Keratinocyte (primary cell): ENCODE data around the gene GPT2.

Source experiments
- EZH2 ChIP-seq: IDR thresholded peaks from one replicate; pipeline ENCODE4 v1.6.1; 2012; ENCODE audit warnings: inconsistent platforms, mild to moderate bottlenecking, low read length, moderate library complexity
- TF ChIP-seq, protein P1 (sequence below), 3 experiments: IDR thresholded peaks in 1 of 3; conservative IDR thresholded peaks in 1 of 3; optimal IDR thresholded peaks in 1 of 3; 2 replicates in 2 of 3; 3 replicates in 1 of 3; pipeline versions ENCODE3 to v1.5.1; 2011; ENCODE audit warnings: low read length in 3 of 3, mild to moderate bottlenecking in 3 of 3, moderate library complexity in 2 of 3, control low read depth in 1 of 3, inconsistent platforms in 1 of 3; ENCODE audit not compliant: insufficient read depth in 2 of 3; ENCODE audit errors: extremely low read depth in 1 of 3

DNA sequence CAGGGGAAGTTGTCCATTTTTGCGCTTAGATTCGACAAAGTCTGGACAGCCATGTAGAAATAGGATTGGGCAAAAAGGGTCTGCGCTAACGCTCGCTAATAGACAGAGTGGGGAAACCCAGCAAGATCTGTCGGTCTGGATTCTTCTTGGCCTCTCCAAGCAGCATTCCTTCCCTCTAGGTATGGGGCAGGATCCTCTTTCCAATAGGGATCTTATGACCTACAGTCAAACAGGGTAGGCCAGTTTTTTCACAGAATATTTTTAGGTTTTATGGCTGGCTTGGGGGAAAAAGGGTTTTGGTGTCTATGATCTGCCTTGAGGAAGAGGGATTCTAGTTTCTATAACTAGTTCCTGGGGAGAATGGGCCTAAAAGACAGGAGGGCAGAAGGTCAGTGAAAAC, 26.0 kb upstream of the GPT2 start:
- TF ChIP-seq EZH2: no peak
- TF ChIP-seq, protein P1, sequence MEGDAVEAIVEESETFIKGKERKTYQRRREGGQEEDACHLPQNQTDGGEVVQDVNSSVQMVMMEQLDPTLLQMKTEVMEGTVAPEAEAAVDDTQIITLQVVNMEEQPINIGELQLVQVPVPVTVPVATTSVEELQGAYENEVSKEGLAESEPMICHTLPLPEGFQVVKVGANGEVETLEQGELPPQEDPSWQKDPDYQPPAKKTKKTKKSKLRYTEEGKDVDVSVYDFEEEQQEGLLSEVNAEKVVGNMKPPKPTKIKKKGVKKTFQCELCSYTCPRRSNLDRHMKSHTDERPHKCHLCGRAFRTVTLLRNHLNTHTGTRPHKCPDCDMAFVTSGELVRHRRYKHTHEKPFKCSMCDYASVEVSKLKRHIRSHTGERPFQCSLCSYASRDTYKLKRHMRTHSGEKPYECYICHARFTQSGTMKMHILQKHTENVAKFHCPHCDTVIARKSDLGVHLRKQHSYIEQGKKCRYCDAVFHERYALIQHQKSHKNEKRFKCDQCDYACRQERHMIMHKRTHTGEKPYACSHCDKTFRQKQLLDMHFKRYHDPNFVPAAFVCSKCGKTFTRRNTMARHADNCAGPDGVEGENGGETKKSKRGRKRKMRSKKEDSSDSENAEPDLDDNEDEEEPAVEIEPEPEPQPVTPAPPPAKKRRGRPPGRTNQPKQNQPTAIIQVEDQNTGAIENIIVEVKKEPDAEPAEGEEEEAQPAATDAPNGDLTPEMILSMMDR (optimal IDR thresholded peaks at IDR 0.05 in 1 of 3, IDR thresholded peaks at IDR 0.05 in 1 of 3, conservative IDR thresholded peaks at IDR 0.05 in 1 of 3; ENCODE audit: extremely low read depth in 1 of 3, insufficient read depth in 2 of 3, low read length in 3 of 3): no peak
